IMR-90 (cell line): ENCODE measurements around the gene AOX1. TPM values are rescaled to one million over a fixed set of nuclear protein-coding genes. Genes with fewer than 3 reads are reported as not detected.
A peak's percentile ranks its signal among the peaks of the same experiment; 100 is the strongest.

Experiments
- ATAC-seq: fragments of 200-7000 bp; cut with Tn5 transposase; 2 replicates; pipeline ENCODE4 v1.9.1; 2020; ENCODE audit warnings: low read depth, mild to moderate bottlenecking, moderate library complexity
- BruUV-seq: library from RNA; stranded (reverse); fragments of 400-500 nt; replicated peaks from 2 replicates; lab custom pipeline; 2021; lab: Mats Ljungman, UMichigan
- CTCF ChIA-PET: fragments of 300-600 bp; formaldehyde crosslinking; extraction: SDS; loops from one replicate; lab custom pipeline; 2021; ENCODE audit warnings: antibody characterized with exemption; lab: Yijun Ruan, JAX
- POLR2A ChIA-PET: fragments of 300-600 bp; sonication (Branson Sonifier 250); formaldehyde crosslinking; loops from one replicate; lab custom pipeline; 2022; ENCODE audit warnings: antibody characterized with exemption; ENCODE audit not compliant: unreplicated experiment; lab: Charles Lee
- DNase-seq: peaks from one replicate; pipeline ENCODE4 v3.0.0; 2013
- H2AFZ ChIP-seq: replicated peaks from 2 replicates; pipeline ENCODE3; 2013; ENCODE audit warnings: low read length, mild to moderate bottlenecking; ENCODE audit not compliant: poor library complexity
- H2AK5ac ChIP-seq: 2 replicates; pipeline ENCODE4 v1.6.1; 2013; ENCODE audit warnings: low read depth, low read length, inconsistent platforms
- H2AK9ac ChIP-seq: replicated peaks from 2 replicates; pipeline ENCODE3; 2013; ENCODE audit warnings: mild to moderate bottlenecking, low read depth, low read length, moderate library complexity; ENCODE audit not compliant: poor library complexity
- H2BK120ac ChIP-seq: 2 replicates; pipeline ENCODE4 v1.6.1; 2013; ENCODE audit warnings: low read depth, low read length, inconsistent platforms
- H2BK15ac ChIP-seq: 3 replicates; pipeline ENCODE4 v1.6.1; 2013; ENCODE audit warnings: low read depth, low read length, inconsistent platforms
- H2BK20ac ChIP-seq: 2 replicates; pipeline ENCODE4 v1.6.1; 2013; ENCODE audit warnings: low read depth, mild to moderate bottlenecking, inconsistent platforms, low read length, moderate library complexity
- H2BK5ac ChIP-seq: 2 replicates; pipeline ENCODE4 v1.6.1; 2013; ENCODE audit warnings: mild to moderate bottlenecking, low read depth, low read length, inconsistent platforms; ENCODE audit not compliant: poor library complexity, severe bottlenecking
- H3K14ac ChIP-seq: replicated peaks from 2 replicates; pipeline ENCODE4 v1.6.1; 2013; ENCODE audit warnings: low read depth, low read length, inconsistent platforms
- H3K18ac ChIP-seq: 2 replicates; pipeline ENCODE4 v1.6.1; 2013; ENCODE audit warnings: low read depth, low read length, control low read depth
- H3K23ac ChIP-seq: 2 replicates; pipeline ENCODE4 v1.6.1; 2013; ENCODE audit warnings: low read depth, low read length, inconsistent platforms
- H3K27ac ChIP-seq: 2 replicates; pipeline ENCODE4 v1.5.1; 2013; ENCODE audit warnings: mild to moderate bottlenecking, control low read depth, low read length; ENCODE audit not compliant: insufficient read depth
- H3K27me3 ChIP-seq: 2 replicates; pipeline ENCODE4 v1.6.1; 2013; ENCODE audit warnings: low read length; ENCODE audit not compliant: control insufficient read depth, insufficient read depth
- H3K36me3 ChIP-seq: 2 replicates; pipeline ENCODE4 v1.6.1; 2013; ENCODE audit warnings: low read length, mixed read lengths; ENCODE audit not compliant: control insufficient read depth, insufficient read depth
- H3K4ac ChIP-seq: 2 replicates; pipeline ENCODE4 v1.6.1; 2013; ENCODE audit warnings: low read depth, low read length, inconsistent platforms
- H3K4me1 ChIP-seq: 2 replicates; pipeline ENCODE4 v1.6.1; 2013; ENCODE audit warnings: low read length, mixed read lengths; ENCODE audit not compliant: control insufficient read depth, insufficient read depth
- H3K4me2 ChIP-seq: 2 replicates; pipeline ENCODE4 v1.6.1; 2013; ENCODE audit warnings: low read depth, mild to moderate bottlenecking, control low read depth, low read length, moderate library complexity
- H3K4me3 ChIP-seq: 2 replicates; pipeline ENCODE4 v1.5.1; 2013; ENCODE audit warnings: low read depth, mild to moderate bottlenecking, control low read depth, low read length, moderate library complexity; ENCODE audit not compliant: insufficient read depth
- H3K56ac ChIP-seq: 2 replicates; pipeline ENCODE4 v1.6.1; 2013; ENCODE audit warnings: low read length, inconsistent platforms; ENCODE audit not compliant: insufficient read depth; ENCODE audit errors: extremely low read depth
- H3K79me1 ChIP-seq, 2 experiments: 2 replicates each; pipeline ENCODE4 v1.6.1; 2013; ENCODE audit warnings: low read length in 2 of 2, inconsistent platforms in 1 of 2, low read depth in 1 of 2
- H3K9ac ChIP-seq: 2 replicates; pipeline ENCODE4 v1.6.1; 2013; ENCODE audit warnings: low read depth, low read length, control low read depth
- H3K9me1 ChIP-seq: 2 replicates; pipeline ENCODE4 v1.6.1; 2013; ENCODE audit warnings: low read length, inconsistent platforms; ENCODE audit not compliant: insufficient read depth
- H3K9me3 ChIP-seq: 2 replicates; pipeline ENCODE4 v1.6.1; 2013; ENCODE audit warnings: low read length; ENCODE audit not compliant: control insufficient read depth, insufficient read depth
- H4K20me1 ChIP-seq: 2 replicates; pipeline ENCODE4 v1.6.1; 2013; ENCODE audit warnings: low read length, inconsistent platforms; ENCODE audit not compliant: insufficient read depth
- H4K5ac ChIP-seq: 2 replicates; pipeline ENCODE4 v1.6.1; 2013; ENCODE audit warnings: mild to moderate bottlenecking, low read depth, low read length, control low read depth
- H4K8ac ChIP-seq, 2 experiments: 2 replicates each; pipeline ENCODE4 v1.6.1; 2013; ENCODE audit warnings: low read depth in 2 of 2, low read length in 2 of 2, control low read depth in 1 of 2, inconsistent platforms in 1 of 2
- H4K91ac ChIP-seq: 2 replicates; pipeline ENCODE4 v1.6.1; 2013; ENCODE audit warnings: low read depth, low read length, inconsistent platforms; ENCODE audit not compliant: insufficient read depth
- POLR2A ChIP-seq: IDR thresholded peaks from 2 replicates; pipeline ENCODE4 v1.6.1; 2012; ENCODE audit warnings: mild to moderate bottlenecking, low read depth, low read length
- RAD21 ChIP-seq: IDR thresholded peaks from 2 replicates; pipeline ENCODE4 v1.6.1; 2012; ENCODE audit warnings: low read length, improper control_type of control experiment
- WGBS, 2 experiments: methylation state at CpG; one replicate each; pipeline versions ENCODE4 v1.1.5 to v1.1.7; 2013; ENCODE audit warnings: missing lambda C conversion rate in 2 of 2; ENCODE audit not compliant: insufficient read length in 1 of 2; ENCODE audit errors: extremely low coverage in 2 of 2; 5-methylcytosine and 5-hydroxymethylcytosine counted together
- dilution Hi-C: fragments of 300-500 bp; cut with HindIII; formaldehyde crosslinking; loops from one replicate; pipeline ENCODE4 v1.14.3; 2018; ENCODE audit warnings: low sequenced_read_pairs; ENCODE audit not compliant: unreplicated experiment
- in situ Hi-C: fragments of 300-500 bp; cut with MboI; formaldehyde crosslinking; loops from 3 replicates; pipeline ENCODE4 v1.14.3; 2019; ENCODE audit warnings: low sequenced_read_pairs, inconsistent platforms, mixed read lengths
- intact Hi-C: fragments of 100-400 bp; cut with micrococcal nuclease; formaldehyde crosslinking; loops from 2 replicates; pipeline ENCODE4 v1.10.0; 2022
- polyA plus RNA-seq, 3 experiments: library from polyadenylated mRNA; depleted of rRNA; stranded (reverse); fragments of >200 nt; gene quantifications; 2 replicates each; pipeline ENCODE4 v1.2.3, GENCODE V29; 2012; ENCODE audit warnings: low replicate concordance in 1 of 3
- total RNA-seq: library from RNA; depleted of rRNA; stranded (reverse); fragments of >200 nt; gene quantifications from 2 replicates; pipeline ENCODE4 v1.2.3, GENCODE V29; 2012
- TF ChIP-seq, protein P1 (sequence below): conservative IDR thresholded peaks from 2 replicates; pipeline ENCODE4 v1.5.1; 2012; ENCODE audit warnings: mild to moderate bottlenecking, low read depth, low read length, improper control_type of control experiment

The AOX1 gene
- total and polyA plus RNA-seq, 2 of the 4 experiments (the other 2 are of a cell fraction) = 21.7 to 59.9 TPM

DNA sequence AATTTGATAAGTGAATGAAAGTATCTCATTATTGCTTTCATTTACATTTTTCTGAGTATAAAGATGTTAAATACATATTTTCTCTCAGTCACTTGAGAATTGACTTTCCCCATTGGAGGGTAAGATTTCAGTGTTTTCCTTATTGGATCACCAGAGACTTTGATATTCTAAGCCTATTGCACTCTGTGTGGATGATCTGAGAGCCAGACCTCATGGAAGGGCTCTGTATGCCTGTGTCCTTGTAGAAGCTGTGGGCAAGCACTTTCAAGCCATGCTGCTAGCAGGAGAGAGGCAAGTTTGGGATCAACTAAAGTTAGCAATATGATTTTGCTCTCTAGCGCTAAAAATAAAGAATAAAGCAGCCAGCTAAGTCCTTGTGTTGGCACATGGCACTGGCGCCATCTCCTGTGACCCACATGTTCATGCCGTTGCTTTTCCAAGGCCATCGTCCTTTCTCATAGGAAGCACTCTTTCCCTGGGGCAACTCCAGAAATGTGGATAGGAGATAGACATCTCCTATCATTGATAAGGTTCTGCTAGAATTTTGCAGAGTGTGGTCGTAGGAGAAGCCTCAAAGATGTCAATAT lies 72.6 kb downstream of the AOX1 start:
- H2BK120ac ChIP-seq = no peak overlapping the region
- no peak overlapping the region for H3K27ac ChIP-seq
- no peak for TF ChIP-seq POLR2A
- TF ChIP-seq RAD21 = peak; percentile 34
- TF ChIP-seq, protein P1, sequence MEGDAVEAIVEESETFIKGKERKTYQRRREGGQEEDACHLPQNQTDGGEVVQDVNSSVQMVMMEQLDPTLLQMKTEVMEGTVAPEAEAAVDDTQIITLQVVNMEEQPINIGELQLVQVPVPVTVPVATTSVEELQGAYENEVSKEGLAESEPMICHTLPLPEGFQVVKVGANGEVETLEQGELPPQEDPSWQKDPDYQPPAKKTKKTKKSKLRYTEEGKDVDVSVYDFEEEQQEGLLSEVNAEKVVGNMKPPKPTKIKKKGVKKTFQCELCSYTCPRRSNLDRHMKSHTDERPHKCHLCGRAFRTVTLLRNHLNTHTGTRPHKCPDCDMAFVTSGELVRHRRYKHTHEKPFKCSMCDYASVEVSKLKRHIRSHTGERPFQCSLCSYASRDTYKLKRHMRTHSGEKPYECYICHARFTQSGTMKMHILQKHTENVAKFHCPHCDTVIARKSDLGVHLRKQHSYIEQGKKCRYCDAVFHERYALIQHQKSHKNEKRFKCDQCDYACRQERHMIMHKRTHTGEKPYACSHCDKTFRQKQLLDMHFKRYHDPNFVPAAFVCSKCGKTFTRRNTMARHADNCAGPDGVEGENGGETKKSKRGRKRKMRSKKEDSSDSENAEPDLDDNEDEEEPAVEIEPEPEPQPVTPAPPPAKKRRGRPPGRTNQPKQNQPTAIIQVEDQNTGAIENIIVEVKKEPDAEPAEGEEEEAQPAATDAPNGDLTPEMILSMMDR = 0 out of 2 replicates have a peak, but pooled peaks have one; percentile 13
- no peak overlapping the region for H4K5ac ChIP-seq
- H3K4me3 ChIP-seq = no peak overlapping the region
- no peak for ATAC-seq
- no peaks in the 10 kb centered on the region for H3K9me3 ChIP-seq
- H3K23ac ChIP-seq = no peak overlapping the region
- H3K4me1 ChIP-seq = peaks cover 6% of the 10 kb centered on the region
- no peak overlapping the region for H3K4ac ChIP-seq
- H2BK15ac ChIP-seq = no peak overlapping the region
- H4K20me1 ChIP-seq = no peaks in the 10 kb centered on the region
- no peak overlapping the region for H3K14ac ChIP-seq
- no TSS peak for BruUV-seq
- no peak overlapping the region for H2AK9ac ChIP-seq
- H3K36me3 ChIP-seq = no peaks in the 10 kb centered on the region
- no peaks in the 10 kb centered on the region for H3K79me1 ChIP-seq
- peak; percentile 10 for DNase-seq
- H3K18ac ChIP-seq = no peak overlapping the region
- no peak overlapping the region for H3K56ac ChIP-seq
- in situ Hi-C loops (no loop called here), dilution Hi-C loops (no loop called here), intact Hi-C loops (no loop called here)
- H2BK20ac ChIP-seq = no peak overlapping the region
- H4K91ac ChIP-seq = no peak overlapping the region
- no peak overlapping the region for H2BK5ac ChIP-seq
- H3K9ac ChIP-seq = no peak overlapping the region
- ChIA-PET POLR2A (no interaction called here), CTCF (no interaction called here)
- H3K9me1 ChIP-seq = peaks cover 10% of the 10 kb centered on the region
- H3K4me2 ChIP-seq = no peak overlapping the region
- WGBS, 2 experiments = 94% methylated on average over 2 of the region's 5 CpGs; no CpG with 5 or more reads in 1 of the 2 experiments
- no peak overlapping the region for H2AK5ac ChIP-seq
- H4K8ac ChIP-seq = no peak overlapping the region
- H3K27me3 ChIP-seq = no peaks in the 10 kb centered on the region
- H2AFZ ChIP-seq = no peak overlapping the region
